Keratinocyte (primary cell): Measurements from ENCODE around the gene SESN2. TPM values are rescaled to one million over a fixed set of nuclear protein-coding genes. Genes with fewer than 3 reads are reported as not detected.

Source experiments
- DNase-seq: peaks from one replicate; pipeline ENCODE4 v3.0.0-alpha.2; 2011; ENCODE audit warnings: low read depth, missing footprints, low spot score
- FAIRE-seq: peaks from 2 replicates; lab custom pipeline; 2011; peaks lifted over from hg19 to GRCh38; lab: Jason Lieb, UNC
- H2AFZ ChIP-seq: 2 replicates; pipeline ENCODE4 v1.6.0; 2012; ENCODE audit warnings: low read length, control low read depth, inconsistent platforms; ENCODE audit not compliant: control insufficient read depth
- H3K27ac ChIP-seq: 2 replicates; pipeline ENCODE4 v1.5.1; 2011; ENCODE audit warnings: low read length; ENCODE audit not compliant: control insufficient read depth, insufficient read depth
- H3K27me3 ChIP-seq: 3 replicates; pipeline ENCODE4 v1.6.0; 2011; ENCODE audit warnings: low read length; ENCODE audit not compliant: control insufficient read depth, insufficient read depth; ENCODE audit errors: extremely low read depth
- H3K36me3 ChIP-seq, 2 experiments: 2 replicates in 1 of 2; 3 replicates in 1 of 2; pipeline ENCODE4 v1.5.1; 2011; ENCODE audit warnings: low read length in 2 of 2, mild to moderate bottlenecking in 1 of 2; ENCODE audit not compliant: control insufficient read depth in 2 of 2, insufficient read depth in 2 of 2; ENCODE audit errors: extremely low read depth in 1 of 2
- H3K4me1 ChIP-seq: 3 replicates; pipeline ENCODE4 v1.5.1; 2011; ENCODE audit warnings: low read length; ENCODE audit not compliant: control insufficient read depth, insufficient read depth; ENCODE audit errors: extremely low read depth
- H3K4me2 ChIP-seq: 3 replicates; pipeline ENCODE4 v1.6.0; 2011; ENCODE audit warnings: low read depth, low read length; ENCODE audit not compliant: control insufficient read depth, insufficient read depth; ENCODE audit errors: extremely low read depth
- H3K4me3 ChIP-seq, 3 experiments: fragments of 200-600 bp in 1 of 3; sonication (generic) in 1 of 3; 2 replicates in 2 of 3; 3 replicates in 1 of 3; pipeline ENCODE4 v1.5.1; 2011 to 2016; ENCODE audit warnings: low read length in 3 of 3, mild to moderate bottlenecking in 3 of 3, control low read depth in 2 of 3, inconsistent platforms in 1 of 3, low read depth in 1 of 3, mixed read lengths in 1 of 3, mixed run types in 1 of 3, moderate library complexity in 1 of 3; ENCODE audit not compliant: control insufficient read depth in 2 of 3, insufficient read depth in 2 of 3; ENCODE audit errors: extremely low read depth in 1 of 3
- H3K79me2 ChIP-seq: 2 replicates; pipeline ENCODE4 v1.6.0; 2012; ENCODE audit warnings: low read length; ENCODE audit not compliant: control insufficient read depth, insufficient read depth
- H3K9ac ChIP-seq: 3 replicates; pipeline ENCODE4 v1.6.0; 2011; ENCODE audit warnings: low read length; ENCODE audit not compliant: control insufficient read depth, insufficient read depth; ENCODE audit errors: extremely low read depth
- H3K9me1 ChIP-seq: 3 replicates; pipeline ENCODE4 v1.6.0; 2011; ENCODE audit warnings: low read length; ENCODE audit not compliant: control insufficient read depth, insufficient read depth; ENCODE audit errors: extremely low read depth
- H3K9me3 ChIP-seq: 2 replicates; pipeline ENCODE4 v1.5.1; 2012; ENCODE audit warnings: low read depth, low read length; ENCODE audit not compliant: control insufficient read depth
- H4K20me1 ChIP-seq: 3 replicates; pipeline ENCODE4 v1.6.0; 2011; ENCODE audit warnings: low read length; ENCODE audit not compliant: control insufficient read depth, insufficient read depth; ENCODE audit errors: extremely low read depth
- CTCF ChIP-seq, 3 experiments: IDR thresholded peaks in 1 of 3; conservative IDR thresholded peaks in 1 of 3; optimal IDR thresholded peaks in 1 of 3; 2 replicates in 2 of 3; 3 replicates in 1 of 3; pipeline versions ENCODE3 to v1.5.1; 2011; ENCODE audit warnings: low read length in 3 of 3, mild to moderate bottlenecking in 3 of 3, moderate library complexity in 2 of 3, control low read depth in 1 of 3, inconsistent platforms in 1 of 3; ENCODE audit not compliant: insufficient read depth in 2 of 3; ENCODE audit errors: extremely low read depth in 1 of 3
- EZH2 ChIP-seq: IDR thresholded peaks from one replicate; pipeline ENCODE4 v1.6.1; 2012; ENCODE audit warnings: inconsistent platforms, mild to moderate bottlenecking, low read length, moderate library complexity
- dilution Hi-C: fragments of 300-500 bp; cut with MboI; formaldehyde crosslinking; loops from one replicate; pipeline ENCODE4 v1.7.0; 2020; ENCODE audit warnings: low sequenced_read_pairs; ENCODE audit not compliant: extremely low pct_ligation_motif_present
- polyA plus RNA-seq, 5 experiments: library from polyadenylated mRNA; depleted of rRNA in 3 of 5; stranded (reverse) in 3 of 5; stranded (forward) in 1 of 5; unstranded in 1 of 5; fragments of >200 nt; gene quantifications; 1 replicate in 1 of 5; 2 replicates in 3 of 5; 3 replicates in 1 of 5; pipeline versions ENCODE4 v1.2.1 to v1.2.3, GENCODE V29; 2011 to 2012; ENCODE audit warnings: missing spikeins in 2 of 5, low read depth in 1 of 5, low replicate concordance in 1 of 5

The SESN2 gene
- polyA plus RNA-seq, 1 donor (not counting 4 experiments of a cell fraction or from before 2014, with no cell fraction given): 13.5 TPM

GRCh38 chr1:28248273-28249012 lies 10.9 kb upstream of the SESN2 start:
- Histone ChIP-seq H3K9ac (peak overlapping the region; percentile 63), H3K36me3 (no peaks in the 10 kb centered on the region), H4K20me1 (no peaks in the 10 kb centered on the region), H2AFZ (peak overlapping the region; percentile 72), H3K9me1 (no peaks in the 10 kb centered on the region), H3K9me3 (no peaks in the 10 kb centered on the region), H3K79me2 (no peaks in the 10 kb centered on the region), H3K4me1 (peaks cover 40% of the 10 kb centered on the region), H3K27me3 (no peaks in the 10 kb centered on the region), H3K27ac (peak overlapping the region; percentile 95), H3K4me2 (peak overlapping the region; percentile 93), H3K4me3 (peak overlapping the region in 2 of 3 experiments; percentile 26 to 40)
- dilution Hi-C loops: no loop called here
- FAIRE-seq (peak; percentile 23), DNase-seq (no peak)
- TF ChIP-seq EZH2 (no peak), CTCF (optimal IDR thresholded peaks at IDR 0.05 in 1 of 3, IDR thresholded peaks at IDR 0.05 in 1 of 3, conservative IDR thresholded peaks at IDR 0.05 in 1 of 3; ENCODE audit: extremely low read depth in 1 of 3, insufficient read depth in 2 of 3, low read length in 3 of 3) (peak; percentile 86 to 95 (median 89))

DNA sequence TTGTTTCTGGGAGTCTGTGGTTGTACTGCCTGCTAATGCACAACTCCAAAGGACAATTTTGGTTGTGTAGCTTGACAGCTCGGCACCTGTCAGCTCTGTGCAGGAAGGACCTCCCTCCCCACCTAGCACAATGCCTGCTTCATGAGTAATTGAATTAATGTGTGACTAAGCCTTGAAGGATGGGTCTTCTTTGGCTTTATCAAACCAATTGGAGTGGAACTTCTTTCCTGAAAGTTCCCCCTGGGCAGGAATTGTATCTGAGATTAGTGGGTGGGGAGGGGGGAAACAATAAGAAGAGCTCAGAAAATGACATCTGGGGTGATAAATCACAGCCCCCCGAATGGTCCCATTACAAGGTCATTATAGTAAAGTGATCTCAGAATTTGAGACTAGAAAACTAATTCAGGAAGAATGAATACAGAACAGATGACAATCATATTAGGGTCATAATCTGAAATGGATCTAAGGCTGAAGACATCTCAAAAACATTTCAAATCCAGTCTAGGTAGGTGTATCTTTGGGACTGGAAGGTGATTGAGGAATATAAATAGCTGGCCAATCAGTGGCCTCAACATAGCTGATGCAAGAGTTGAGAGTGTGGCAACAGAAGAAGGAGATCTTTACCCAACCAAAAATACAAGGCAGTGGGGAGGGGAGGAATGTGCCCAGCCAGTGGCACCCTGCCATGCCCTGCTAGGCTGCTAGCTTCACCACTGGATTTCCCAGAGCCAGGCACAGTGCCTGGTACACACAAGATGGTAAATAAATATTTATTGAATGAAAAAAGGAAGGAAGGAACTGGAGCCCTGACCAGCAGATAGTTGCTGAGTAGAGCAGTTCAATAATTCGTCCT lies 10.1 kb upstream of the SESN2 start:
- H3K4me3 ChIP-seq: peak overlapping the region in 2 of 3 experiments; percentile 26 to 40
- H4K20me1 ChIP-seq: no peaks in the 10 kb centered on the region
- H3K9me3 ChIP-seq: no peaks in the 10 kb centered on the region
- H3K4me2 ChIP-seq: peak overlapping the region; percentile 93
- no peaks in the 10 kb centered on the region for H3K9me1 ChIP-seq
- peak overlapping the region; percentile 63 for H3K9ac ChIP-seq
- no peaks in the 10 kb centered on the region for H3K27me3 ChIP-seq
- dilution Hi-C loops: no loop called here
- peak overlapping the region; percentile 95 for H3K27ac ChIP-seq
- no peak overlapping the region for H2AFZ ChIP-seq
- TF ChIP-seq EZH2 (no peak), CTCF (optimal IDR thresholded peaks at IDR 0.05 in 1 of 3, IDR thresholded peaks at IDR 0.05 in 1 of 3, conservative IDR thresholded peaks at IDR 0.05 in 1 of 3; ENCODE audit: extremely low read depth in 1 of 3, insufficient read depth in 2 of 3, low read length in 3 of 3) (no peak)
- FAIRE-seq (peak; percentile 80), DNase-seq (no peak)
- H3K36me3 ChIP-seq: no peaks in the 10 kb centered on the region
- peaks cover 36% of the 10 kb centered on the region for H3K4me1 ChIP-seq
- no peaks in the 10 kb centered on the region for H3K79me2 ChIP-seq
